Umbilical cord (tissue), 2 donors: Measurements from ENCODE around the gene C16orf96. TPM values are rescaled to one million over a fixed set of nuclear protein-coding genes. Genes with fewer than 3 reads are reported as not detected.

Source experiments
- DNase-seq: peaks from one replicate; pipeline ENCODE4 v3.0.0-alpha.2; 2015; ENCODE audit warnings: low spot score
- total RNA-seq: library from RNA; depleted of rRNA; stranded (reverse); fragments of >200 nt; gene quantifications from one replicate; pipeline ENCODE4 v1.2.3, GENCODE V29; 2014; ENCODE audit warnings: low replicate concordance; ENCODE audit not compliant: insufficient read depth

Gene C16orf96
- 0.48 TPM for total RNA-seq

- no peak for DNase-seq
Observed at GRCh38 chr16:4556112-4556511, at the start of gene C16orf96. TSS of gene C16orf96 (plus strand) at chr16:4556340. CDS start at chr16:4556490, 150 bp downstream.

DNA sequence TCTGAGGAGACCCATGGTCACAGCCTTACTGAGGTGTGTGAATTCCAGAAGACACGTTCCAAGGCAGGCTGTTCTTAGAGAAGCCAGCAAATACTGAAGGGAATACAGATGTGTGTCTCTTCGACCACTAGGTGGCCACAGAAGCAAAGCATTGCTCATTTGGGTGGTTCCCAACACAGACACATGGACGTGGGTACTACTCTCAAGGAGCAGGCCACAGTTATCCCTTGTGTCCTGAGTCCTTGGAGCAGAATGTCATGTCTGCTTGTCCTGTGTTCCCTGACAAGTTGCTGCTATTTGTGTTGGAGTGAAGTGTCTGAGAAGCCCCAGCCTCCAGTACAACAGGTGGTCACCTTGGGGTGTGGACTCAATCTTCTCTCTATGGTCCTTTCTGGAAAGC, 49.7 kb upstream of the C16orf96 start:
- peak; percentile 86 for DNase-seq

GRCh38 chr16:4507588-4508345, 48.4 kb upstream of the C16orf96 start:
- no peak for DNase-seq

DNA sequence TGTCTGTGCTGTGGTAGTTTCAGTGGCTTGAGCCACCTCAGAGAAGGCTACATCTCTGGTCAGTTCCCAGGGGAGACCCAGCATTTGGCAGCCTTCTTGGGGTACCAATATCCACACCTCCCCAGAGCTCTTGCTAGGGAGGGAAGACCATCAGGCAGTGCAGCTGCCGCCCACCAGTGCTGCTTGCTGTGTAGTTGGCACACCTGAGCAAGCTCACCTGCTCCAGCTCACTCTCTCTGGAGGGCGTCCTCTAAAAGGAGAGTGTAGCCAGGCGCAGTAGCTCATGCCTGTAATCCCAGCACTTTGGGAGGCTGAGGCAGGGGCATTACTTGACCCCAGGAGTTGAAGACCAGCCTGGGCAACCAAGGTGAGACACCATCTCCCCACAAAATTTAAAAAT, 47.3 kb upstream of the C16orf96 start:
- DNase-seq: no peak

DNA sequence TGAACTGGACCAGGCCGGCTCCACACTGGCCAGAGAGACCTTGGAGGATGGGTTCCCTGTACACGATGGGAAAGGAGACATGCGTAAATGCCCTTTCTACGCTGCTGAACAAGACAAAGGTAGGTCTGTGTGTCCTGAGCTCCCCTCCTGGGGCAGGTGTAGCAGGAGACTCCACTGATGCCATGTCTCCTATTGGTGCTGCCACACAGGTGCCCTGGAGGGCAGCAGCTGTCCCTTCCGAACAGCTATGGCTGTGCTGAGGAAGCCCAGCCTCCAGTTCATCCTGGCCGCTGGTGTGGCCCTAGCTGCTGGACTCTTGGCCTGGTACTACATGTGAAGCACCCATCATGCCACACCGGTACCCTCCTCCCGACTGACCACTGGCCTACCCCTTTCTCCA, 46.7 kb upstream of the C16orf96 start:
- no peak for DNase-seq

- no peak for DNase-seq
Observed at GRCh38 chr16:4510131-4510530, 46.0 kb upstream of the C16orf96 start.

DNA sequence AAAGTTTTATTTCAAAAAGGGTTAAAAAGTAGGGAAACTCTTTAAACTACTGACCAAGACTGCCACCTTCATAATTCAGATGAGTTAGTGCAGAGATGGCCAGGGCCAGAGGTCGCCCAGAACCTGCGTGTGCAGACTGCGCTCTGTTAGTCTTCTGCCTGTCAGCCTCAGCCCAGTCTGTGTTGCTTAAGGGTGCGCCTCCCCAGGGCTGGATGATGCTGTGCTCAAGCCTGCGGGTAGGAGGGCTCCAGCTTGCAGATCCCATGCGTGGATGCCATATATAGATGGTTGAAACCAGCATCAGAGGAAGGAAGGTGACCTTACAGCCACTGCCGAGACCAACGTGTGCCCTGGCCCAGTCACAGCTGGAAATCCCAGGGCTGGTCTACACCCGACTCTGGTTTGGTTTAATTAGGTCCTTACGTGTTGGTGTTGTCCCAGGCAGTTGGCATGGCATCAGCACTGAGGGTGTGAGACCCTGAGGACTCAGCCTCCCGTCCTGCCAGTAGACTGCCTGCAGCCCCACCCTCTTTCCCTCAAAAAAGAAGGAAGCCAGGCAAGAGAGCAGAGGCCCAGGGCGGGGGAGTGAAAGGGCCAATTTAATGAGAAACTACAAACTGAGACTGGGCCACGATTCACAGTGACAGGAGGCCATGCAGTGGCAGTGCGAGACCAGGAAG, 45.3 kb upstream of the C16orf96 start:
- DNase-seq: peak; percentile 28

GRCh38 chr16:4511441-4512082, 44.6 kb upstream of the C16orf96 start:
- peak; percentile 48 for DNase-seq

DNA sequence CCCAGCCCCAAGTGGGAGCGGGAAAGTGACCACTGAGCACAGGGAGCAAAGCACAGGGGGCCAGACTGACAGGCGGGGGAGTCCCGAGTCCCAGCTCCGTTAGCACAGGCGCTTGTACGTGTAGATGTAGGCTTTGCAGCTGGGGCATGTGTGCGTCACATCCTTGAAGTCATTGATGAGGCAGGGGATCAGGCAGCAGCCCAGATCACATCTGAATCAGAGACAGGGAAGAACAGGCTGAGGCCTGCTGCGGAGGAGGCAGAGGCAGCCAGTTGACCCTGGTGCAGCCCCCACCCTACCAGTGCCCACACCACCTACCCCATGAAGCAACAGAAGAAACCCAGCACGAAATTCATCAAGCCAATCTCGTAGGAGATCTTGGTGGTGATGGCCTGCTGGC, 43.7 kb upstream of the C16orf96 start:
- no peak for DNase-seq

DNA sequence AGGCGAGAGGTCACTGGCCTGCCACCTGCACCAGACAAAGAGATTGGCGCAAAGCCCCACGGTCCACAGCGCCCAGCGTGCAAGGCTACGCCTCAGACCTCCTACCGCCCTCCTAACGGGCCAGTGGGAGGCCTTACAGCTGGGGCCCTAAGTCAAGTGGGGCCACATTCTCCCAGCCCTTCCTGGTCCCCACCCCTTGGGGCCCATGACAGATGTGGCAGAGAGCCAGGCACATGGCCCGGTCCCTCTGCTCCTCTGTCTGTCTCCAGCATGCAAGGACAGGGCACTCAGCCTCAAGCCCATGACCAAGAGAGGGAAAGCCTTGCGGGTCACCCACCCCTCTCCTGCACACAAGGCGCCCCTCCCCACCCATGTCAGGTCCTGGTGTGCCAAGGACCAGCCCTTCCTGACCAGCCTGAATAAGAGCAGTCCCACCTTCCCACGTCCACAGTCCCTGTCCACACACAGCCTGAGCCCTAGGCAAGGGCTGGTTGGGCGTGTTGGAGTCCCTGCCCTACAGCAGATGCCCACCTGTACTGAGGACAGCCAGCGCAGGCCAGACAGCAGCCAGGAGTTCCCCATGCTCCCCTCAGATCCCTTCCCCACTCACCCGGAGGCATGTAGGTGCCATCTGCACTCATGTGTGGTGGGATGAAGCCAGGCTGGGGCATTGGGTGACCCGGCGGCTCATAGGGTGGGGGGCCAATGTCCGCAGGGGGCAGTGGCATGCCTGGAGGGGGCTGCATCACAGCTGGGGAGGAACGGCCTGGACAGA, 42.9 kb upstream of the C16orf96 start:
- DNase-seq: no peak

GRCh38 chr16:4513881-4514280, 42.3 kb upstream of the C16orf96 start:
- DNase-seq: no peak

DNA sequence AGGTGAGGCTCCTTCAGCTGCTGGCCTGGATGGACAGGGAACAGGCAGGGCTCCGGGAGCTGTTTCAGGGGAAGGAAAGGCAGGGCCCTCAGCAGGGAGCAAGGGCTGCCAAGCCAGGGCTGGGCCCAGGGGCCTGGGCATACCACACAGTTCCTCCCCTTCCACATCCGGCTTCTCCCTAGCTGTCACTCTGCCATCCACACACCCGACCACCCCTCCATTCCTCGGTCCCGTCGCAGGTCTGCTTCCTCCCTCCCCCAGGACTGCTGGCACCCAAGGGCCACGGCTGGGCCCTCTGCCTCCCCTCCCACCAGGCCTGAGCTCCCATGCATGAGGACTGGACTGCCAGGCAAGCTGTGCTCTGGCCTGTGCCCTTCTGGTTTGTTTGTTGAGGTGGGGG, 41.5 kb upstream of the C16orf96 start:
- DNase-seq: no peak

GRCh38 chr16:4515611-4516233, 40.4 kb upstream of the C16orf96 start:
- DNase-seq: peak; percentile 26

DNA sequence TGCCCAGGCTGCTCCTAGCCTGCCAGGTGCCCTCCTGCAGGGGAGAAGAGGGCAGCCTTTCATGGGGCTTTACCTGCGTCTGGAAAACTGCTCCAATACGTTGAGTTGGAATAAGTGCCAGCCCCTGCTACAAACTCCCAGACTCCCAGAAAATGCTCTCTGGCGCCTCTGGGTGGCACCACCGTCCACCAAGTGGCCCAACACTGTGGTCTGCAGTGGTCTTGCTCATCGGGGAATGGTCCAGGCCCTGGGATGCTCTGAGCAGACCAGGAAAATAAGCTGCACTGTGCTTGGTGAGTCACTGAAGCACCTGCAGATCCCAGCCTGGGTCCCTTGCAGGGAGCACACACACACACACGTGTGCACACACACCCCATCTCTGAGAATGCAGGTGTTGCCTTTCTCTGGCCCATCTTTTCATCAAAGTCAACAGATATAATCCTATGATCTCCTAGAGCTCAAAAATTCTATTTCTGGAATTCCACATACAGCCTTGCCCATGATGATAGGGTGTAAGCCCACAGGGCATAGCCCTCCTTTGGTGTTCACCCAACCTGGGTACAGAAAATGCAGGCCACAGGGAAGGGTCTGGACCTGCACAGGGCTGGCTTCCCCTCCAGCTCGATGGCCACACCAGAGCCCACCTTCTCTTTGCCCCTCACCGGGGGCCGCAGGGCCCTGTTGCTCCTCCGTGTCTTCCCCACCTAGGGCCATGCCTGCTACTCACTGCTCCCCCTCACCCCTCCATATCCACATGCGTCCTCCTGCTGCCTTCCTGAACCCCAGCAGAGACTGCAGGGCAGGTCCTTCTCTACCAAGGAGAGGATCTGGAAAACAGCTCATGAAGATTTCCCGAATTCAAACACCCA, 38.1 kb upstream of the C16orf96 start:
- peak; percentile 38 for DNase-seq

DNA sequence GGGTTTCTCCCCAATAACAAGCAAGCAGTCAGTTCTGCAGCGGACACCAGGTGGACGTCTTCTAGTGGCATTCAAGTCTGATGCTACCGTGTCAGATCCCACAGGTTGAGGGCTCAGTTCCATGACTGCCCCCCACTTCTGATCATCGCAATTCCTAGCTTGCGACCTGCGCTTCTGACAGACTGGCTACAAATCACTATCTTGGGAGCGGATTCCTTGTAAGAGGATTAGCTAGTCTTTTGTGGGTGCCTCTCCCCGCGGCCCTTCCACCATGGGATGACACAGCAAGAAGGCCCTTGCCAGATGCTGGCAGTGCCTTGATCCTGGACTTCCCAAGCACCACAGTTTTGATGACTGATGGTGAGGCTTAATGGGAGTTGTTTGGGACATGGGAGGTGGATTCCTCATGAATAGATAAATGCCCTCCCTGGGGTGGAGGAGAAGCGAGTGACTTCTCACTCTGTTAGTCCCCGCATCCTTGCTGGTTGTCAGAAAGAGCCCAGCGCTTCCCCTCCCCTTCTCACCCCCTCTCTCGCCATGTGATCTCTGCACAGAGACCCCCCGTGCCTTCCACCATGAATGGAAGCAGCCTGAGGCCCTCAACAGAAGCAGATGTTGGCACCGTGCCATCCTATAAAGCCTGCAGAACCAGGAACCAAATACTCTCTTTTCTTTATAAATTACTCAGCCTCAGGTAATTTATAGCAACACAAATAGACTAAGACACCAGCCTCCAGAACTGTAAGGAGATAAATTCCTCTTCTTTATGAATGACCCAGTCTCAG, 36.7 kb upstream of the C16orf96 start:
- DNase-seq: no peak

DNA sequence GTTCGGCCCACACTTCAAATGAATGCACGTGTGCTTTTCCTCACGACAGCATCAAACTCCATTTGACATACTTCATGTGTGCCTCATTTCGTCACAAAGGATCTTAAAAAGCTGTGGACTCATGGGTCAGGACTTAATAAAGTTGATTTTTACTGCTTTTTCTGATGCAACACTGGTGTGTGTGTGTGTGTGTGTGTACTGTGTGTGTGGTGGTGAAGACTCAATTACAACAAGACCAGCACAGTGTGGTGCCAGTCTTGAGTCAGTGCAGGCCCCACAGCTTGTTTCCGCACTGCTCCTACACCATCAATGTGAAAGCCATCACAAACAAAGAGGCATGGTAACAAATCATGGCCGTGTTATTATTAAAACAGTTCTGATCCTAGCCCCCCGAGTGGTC, 35.2 kb upstream of the C16orf96 start:
- no peak for DNase-seq

- DNase-seq: peak; percentile 94
Observed at GRCh38 chr16:4522051-4522581, 34.0 kb upstream of the C16orf96 start.

- DNase-seq: no peak
Observed at GRCh38 chr16:4523686-4524085, 32.5 kb upstream of the C16orf96 start.

DNA sequence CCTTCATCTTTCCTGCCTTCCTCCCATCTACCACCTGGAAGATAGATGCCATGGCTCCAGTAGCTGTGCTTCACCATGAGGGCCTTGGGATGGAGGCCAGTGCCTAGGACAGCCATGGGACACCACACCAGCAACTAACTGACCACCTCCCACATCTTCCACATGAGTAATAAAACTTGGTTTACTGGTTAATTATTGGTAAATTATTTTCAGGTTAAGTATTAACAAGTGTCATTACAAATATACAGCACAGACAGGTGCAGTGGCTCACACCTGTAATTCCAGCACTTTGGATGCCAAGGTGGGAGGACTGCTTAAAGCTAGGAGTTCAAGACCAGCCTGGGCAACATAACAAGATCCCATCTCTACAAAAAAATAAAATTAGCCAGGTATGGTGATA, 31.6 kb upstream of the C16orf96 start:
- no peak for DNase-seq
